HG02885 (cell line): ENCODE data around the gene MVB12B.
"Not testable (repeated sequence)": the region's sequence is repeated elsewhere in the genome, so short reads cannot be mapped to it uniquely, and the experiment has no call there.

ENCODE experiments used
- ATAC-seq: cut with Tn5 transposase; IDR thresholded peaks from one replicate; pipeline ENCODE4 v1.9.1; 2021; ENCODE audit warnings: mild to moderate bottlenecking; ENCODE audit not compliant: unreplicated experiment, poor library complexity

The MVB12B gene

GRCh38 chr9:126524353-126525077 is 197.9 kb downstream of the MVB12B start:
- no peak for ATAC-seq

GRCh38 chr9:126526218-126527108 is 199.8 kb downstream of the MVB12B start:
- ATAC-seq = no peak

GRCh38 chr9:126527109-126527825 is 200.6 kb downstream of the MVB12B start:
- no peak for ATAC-seq

- ATAC-seq = no peak
Measured at GRCh38 chr9:126528111-126528510, 201.5 kb downstream of the MVB12B start.

GRCh38 chr9:126528915-126529314 is 202.3 kb downstream of the MVB12B start:
- ATAC-seq = no peak

- no peak for ATAC-seq
Measured at GRCh38 chr9:126531035-126531571, 204.5 kb downstream of the MVB12B start.

GRCh38 chr9:126531591-126531990 is 205.0 kb downstream of the MVB12B start:
- ATAC-seq = no peak

GRCh38 chr9:126532019-126532462 is 205.4 kb downstream of the MVB12B start:
- no peak for ATAC-seq

- ATAC-seq = no peak
Measured at GRCh38 chr9:126532489-126532888, 205.9 kb downstream of the MVB12B start.

GRCh38 chr9:126532951-126533925 is 206.6 kb downstream of the MVB12B start:
- ATAC-seq = no peak

- ATAC-seq = no peak
Measured at GRCh38 chr9:126533926-126534310, 207.3 kb downstream of the MVB12B start.

- ATAC-seq = no peak
Measured at GRCh38 chr9:126534431-126535186, 208.0 kb downstream of the MVB12B start.

GRCh38 chr9:126536131-126536530 is 209.5 kb downstream of the MVB12B start:
- ATAC-seq = no peak

- no peak for ATAC-seq
Measured at GRCh38 chr9:126536841-126537465, 210.3 kb downstream of the MVB12B start.

- ATAC-seq = no peak
Measured at GRCh38 chr9:126538550-126538949, 211.9 kb downstream of the MVB12B start.

- ATAC-seq = not testable (repeated sequence)
Measured at GRCh38 chr9:126540398-126540797, 213.8 kb downstream of the MVB12B start.

GRCh38 chr9:126543490-126543889 is 216.9 kb downstream of the MVB12B start:
- no peak for ATAC-seq

- ATAC-seq = no peak
Measured at GRCh38 chr9:126545106-126545505, 218.5 kb downstream of the MVB12B start.
